Kidney (tissue), 14 donors: ENCODE results near the gene UTP25. TPM values are rescaled to one million over a fixed set of nuclear protein-coding genes. Genes with fewer than 3 reads are reported as not detected.
"Not testable (repeated sequence)": the region's sequence is repeated elsewhere in the genome, so short reads cannot be mapped to it uniquely, and the experiment has no call there.

Experiments
- DNase-seq, 5 donors: peaks; one replicate each; pipeline ENCODE4 v3.0.0-alpha.2; 2013 to 2020
- FAIRE-seq: peaks from 2 replicates; lab custom pipeline; 2012; peaks lifted over from hg19 to GRCh38; lab: Jason Lieb, UNC
- H3K27ac ChIP-seq, 2 donors: one replicate each; pipeline ENCODE4 v1.7.0; 2013; ENCODE audit warnings: low read depth in 2 of 2, low read length in 2 of 2, inconsistent platforms in 1 of 2
- H3K27me3 ChIP-seq: one replicate; pipeline ENCODE4 v1.7.1; 2013; ENCODE audit warnings: low read length, inconsistent platforms; ENCODE audit not compliant: control insufficient read depth, insufficient read depth
- H3K36me3 ChIP-seq, 3 donors: one replicate each; pipeline versions ENCODE4 v1.7.0 to v1.7.1; 2013; ENCODE audit warnings: low read length in 3 of 3, control low read depth in 1 of 3, inconsistent platforms in 1 of 3; ENCODE audit not compliant: insufficient read depth in 3 of 3, control insufficient read depth in 2 of 3
- H3K4me1 ChIP-seq, 3 donors: one replicate each; pipeline versions ENCODE4 v1.7.0 to v1.7.1; 2013; ENCODE audit warnings: low read length in 3 of 3, inconsistent platforms in 1 of 3, low read depth in 1 of 3; ENCODE audit not compliant: control insufficient read depth in 2 of 3, insufficient read depth in 2 of 3
- H3K4me3 ChIP-seq, 3 donors: one replicate each; pipeline versions ENCODE4 v1.7.0 to v1.8.1; 2013; ENCODE audit warnings: low read length in 3 of 3, control low read depth in 1 of 3, inconsistent platforms in 1 of 3
- H3K9ac ChIP-seq, 3 donors: one replicate each; pipeline versions ENCODE4 v1.7.0 to v1.7.1; 2013; ENCODE audit warnings: low read length in 3 of 3, control low read depth in 1 of 3, inconsistent platforms in 1 of 3
- H3K9me3 ChIP-seq, 3 donors: one replicate each; pipeline versions ENCODE4 v1.7.0 to v1.7.1; 2013; ENCODE audit warnings: low read length in 3 of 3, control low read depth in 1 of 3, inconsistent platforms in 1 of 3; ENCODE audit not compliant: control insufficient read depth in 2 of 3, insufficient read depth in 1 of 3
- CTCF ChIP-seq: IDR thresholded peaks from 3 replicates; pipeline ENCODE4 v1.5.1; 2012; ENCODE audit warnings: mild to moderate bottlenecking, moderate library complexity, borderline replicate concordance; ENCODE audit not compliant: insufficient read depth; ENCODE audit errors: extremely low read depth
- intact Hi-C: fragments of 100-400 bp; cut with DNase I; formaldehyde crosslinking; loops from one replicate; pipeline ENCODE4 v1.11.1; 2022
- polyA plus RNA-seq: library from polyadenylated mRNA; stranded (reverse); fragments of 350-450 nt; fragmentation: Illumina TruSeq; extraction: RNeasy Lipid Tissue Mini Kit (QIAGEN cat#74804); gene quantifications from one replicate; pipeline ENCODE4 v1.2.3, GENCODE V29; 2014; ENCODE audit warnings: low read depth, low replicate concordance; ENCODE audit not compliant: insufficient read depth
- total RNA-seq: library from RNA; stranded (reverse); fragmentation: NEBNext Ultra II Directional; extraction: Animal tissue kit (Norgen Biotek cat#: 25700); gene quantifications from one replicate; pipeline ENCODE4 v1.2.1, GENCODE V29; 2021
- donor health status: control.
- donor health status: control.
- donor health status: control.
- donor health status: control.
- donor health status: control.
- donor health status: DM: yes; HTN: yes; CAD: no.
- donor health status: Normal renal cell carcinoma (clear cell type).

Gene UTP25
- total and polyA plus RNA-seq, 2 donors from 2014 or later, result 2.0 to 8.9 TPM

- intact Hi-C loops, result no loop called here
Observed at GRCh38 chr1:209885403-209886218, 57.8 kb downstream of the UTP25 start.

GRCh38 chr1:209886219-209886536, 58.4 kb downstream of the UTP25 start:
- Histone ChIP-seq H3K36me3 (no peaks in the 10 kb centered on the region), H3K27me3 (no peaks in the 10 kb centered on the region), H3K4me1 (no peaks in the 10 kb centered on the region), H3K27ac (no peak overlapping the region), H3K4me3 (no peak overlapping the region), H3K9ac (no peak overlapping the region), H3K9me3 (no peaks in the 10 kb centered on the region)
- intact Hi-C loops, result no loop called here
- TF ChIP-seq CTCF, result no peak
- DNase-seq, result no peak
- no peak for FAIRE-seq

More at GRCh38 chr1:209885403-209886218, 57.8 kb downstream of the UTP25 start:
- TF ChIP-seq CTCF, result no peak
- FAIRE-seq (no peak), DNase-seq (no peak)
- Histone ChIP-seq H3K36me3 (no peaks in the 10 kb centered on the region), H3K4me3 (no peak overlapping the region), H3K27me3 (no peaks in the 10 kb centered on the region), H3K9ac (no peak overlapping the region), H3K27ac (no peak overlapping the region), H3K4me1 (no peaks in the 10 kb centered on the region), H3K9me3 (no peaks in the 10 kb centered on the region)

GRCh38 chr1:209888291-209889076, 60.7 kb downstream of the UTP25 start:
- H3K27me3 ChIP-seq, H3K36me3 ChIP-seq, DNase-seq, H3K9me3 ChIP-seq, H3K4me3 ChIP-seq, H3K4me1 ChIP-seq, FAIRE-seq, intact Hi-C loops, H3K27ac ChIP-seq, H3K9ac ChIP-seq: not testable (repeated sequence)

GRCh38 chr1:209889077-209889418, 61.3 kb downstream of the UTP25 start:
- no peaks in the 10 kb centered on the region for H3K4me1 ChIP-seq
- FAIRE-seq (no peak), DNase-seq (no peak)
- H3K27me3 ChIP-seq, result no peaks in the 10 kb centered on the region
- no peak overlapping the region for H3K4me3 ChIP-seq
- H3K9ac ChIP-seq, result no peak overlapping the region
- intact Hi-C loops, result no loop called here
- no peaks in the 10 kb centered on the region for H3K36me3 ChIP-seq
- no peak for TF ChIP-seq CTCF
- H3K27ac ChIP-seq, result no peak overlapping the region
- no peaks in the 10 kb centered on the region for H3K9me3 ChIP-seq
